Measurements from ENCODE around the gene SLC16A9.

- TF ChIP-seq CTCF (IDR thresholded peaks at IDR 0.05; ENCODE audit: insufficient read depth, low read length, poor library complexity, severe bottlenecking): no peak
- TF ChIP-seq EZH2phosphoT487 (conservative IDR thresholded peaks at IDR 0.05; ENCODE audit: low read length): no peak
Observed at GRCh38 chr10:59634102-59634501, 75.5 kb downstream of the SLC16A9 start.

All from SU-DHL-6 (cell line).